B cell (primary cell): Measurements from ENCODE around the gene FAF1. TPM values are rescaled to one million over a fixed set of nuclear protein-coding genes. Genes with fewer than 3 reads are reported as not detected.

Experiments used
- ATAC-seq: fragments of 200-7000 bp; cut with Tn5 transposase; one replicate; pipeline ENCODE4 v1.10.0; 2021; ENCODE audit warnings: low read depth, mild to moderate bottlenecking, moderate number of reproducible peaks, moderate library complexity
- CTCF ChIA-PET: fragments of 350-600 bp; sonication (Branson Sonifier 250); formaldehyde crosslinking; loops from one replicate; lab custom pipeline; 2021; ENCODE audit warnings: antibody characterized with exemption, inconsistent platforms; lab: Charles Lee
- POLR2A ChIA-PET: fragments of 350-600 bp; sonication (Branson Sonifier 250); formaldehyde crosslinking; loops from one replicate; lab custom pipeline; 2021; ENCODE audit warnings: antibody characterized with exemption; lab: Charles Lee
- DNase-seq: peaks from one replicate; pipeline ENCODE4 v3.0.0; 2013
- H2AFZ ChIP-seq: 2 replicates; pipeline ENCODE4 v1.6.1; 2012; ENCODE audit warnings: mild to moderate bottlenecking, low read depth, low read length; ENCODE audit not compliant: insufficient read depth, poor library complexity, severe bottlenecking
- H3K27ac ChIP-seq, 2 donors: 1 replicate in 1 of 2; 2 replicates in 1 of 2; pipeline ENCODE4 v1.5.1; 2012 to 2013; ENCODE audit warnings: low read length in 2 of 2, mild to moderate bottlenecking in 2 of 2, moderate library complexity in 1 of 2
- H3K27me3 ChIP-seq, 4 experiments: fragments of 200-600 bp in 1 of 4; sonication (generic) in 1 of 4; replicated peaks in 1 of 4; 1 replicate in 2 of 4; 2 replicates in 2 of 4; pipeline versions ENCODE4 v1.6.1 to v1.7.0; 2013 to 2016; ENCODE audit warnings: low read length in 3 of 4, mild to moderate bottlenecking in 2 of 4, mixed read lengths in 1 of 4, moderate library complexity in 1 of 4; ENCODE audit not compliant: insufficient read depth in 4 of 4, control insufficient read depth in 3 of 4; ENCODE audit errors: control extremely low read depth in 1 of 4
- H3K36me3 ChIP-seq, 2 experiments: replicated peaks in 1 of 2; 1 replicate in 1 of 2; 2 replicates in 1 of 2; pipeline versions ENCODE4 v1.6.1 to v1.7.1; 2013; ENCODE audit warnings: low read length in 1 of 2; ENCODE audit not compliant: insufficient read depth in 2 of 2, control insufficient read depth in 1 of 2; ENCODE audit errors: control extremely low read depth in 1 of 2, extremely low read depth in 1 of 2
- H3K4me1 ChIP-seq, 2 donors: fragments of 200-600 bp in 1 of 2; sonication (generic) in 1 of 2; 1 replicate in 1 of 2; 2 replicates in 1 of 2; pipeline versions ENCODE4 v1.5.1 to v1.6.1; 2013 to 2017; ENCODE audit warnings: low read length in 2 of 2; ENCODE audit not compliant: control insufficient read depth in 2 of 2, insufficient read depth in 2 of 2
- H3K4me2 ChIP-seq: replicated peaks from 2 replicates; pipeline ENCODE3; 2012; ENCODE audit warnings: mild to moderate bottlenecking, low read depth, low read length; ENCODE audit not compliant: poor library complexity, severe bottlenecking
- H3K4me3 ChIP-seq, 5 experiments: fragments of 200-600 bp in 1 of 5; sonication (generic) in 1 of 5; 1 replicate in 3 of 5; 2 replicates in 2 of 5; pipeline versions ENCODE4 v1.5.1 to v1.7.0; 2011 to 2016; ENCODE audit warnings: low read length in 4 of 5, mild to moderate bottlenecking in 4 of 5, low read depth in 2 of 5, control low read depth in 1 of 5, moderate library complexity in 1 of 5; ENCODE audit not compliant: insufficient read depth in 1 of 5; ENCODE audit errors: control extremely low read depth in 1 of 5, extremely low read depth in 1 of 5
- H3K79me2 ChIP-seq: fragments of 200-600 bp; sonication (generic); one replicate; pipeline ENCODE4 v1.6.0; 2016; ENCODE audit warnings: low read length; ENCODE audit not compliant: control insufficient read depth, insufficient read depth
- H3K9ac ChIP-seq: fragments of 200-600 bp; sonication (generic); 2 replicates; pipeline ENCODE4 v1.6.1; 2017; ENCODE audit warnings: mild to moderate bottlenecking, low read length, moderate library complexity
- H3K9me3 ChIP-seq, 3 donors: one replicate each; pipeline versions ENCODE4 v1.6.1 to v1.7.1; 2013; ENCODE audit warnings: low read length in 2 of 3; ENCODE audit not compliant: control insufficient read depth in 2 of 3, insufficient read depth in 1 of 3; ENCODE audit errors: control extremely low read depth in 1 of 3
- H4K20me1 ChIP-seq: 2 replicates; pipeline ENCODE4 v1.6.0; 2012; ENCODE audit warnings: mild to moderate bottlenecking, low read length; ENCODE audit not compliant: insufficient read depth, control insufficient read depth, poor library complexity, severe bottlenecking
- H3K27ac Mint-ChIP-seq: one replicate; pipeline ENCODE4 v1.8.0; 2021; ENCODE audit warnings: mixed read lengths
- H3K27me3 Mint-ChIP-seq: one replicate; pipeline ENCODE4 v1.8.0; 2021; ENCODE audit warnings: mixed read lengths
- H3K4me1 Mint-ChIP-seq: one replicate; pipeline ENCODE4 v1.8.0; 2021; ENCODE audit warnings: mixed read lengths
- H3K4me3 Mint-ChIP-seq: one replicate; pipeline ENCODE4 v1.8.0; 2021; ENCODE audit warnings: mixed read lengths
- H3K9me3 Mint-ChIP-seq: one replicate; pipeline ENCODE4 v1.8.0; 2022; ENCODE audit warnings: mixed read lengths; ENCODE audit not compliant: insufficient read depth
- EZH2 ChIP-seq: IDR thresholded peaks from 2 replicates; pipeline ENCODE4 v1.6.1; 2012; ENCODE audit warnings: borderline replicate concordance, low read depth, mild to moderate bottlenecking, moderate library complexity, low read length; ENCODE audit not compliant: insufficient read depth, poor library complexity, severe bottlenecking
- WGBS: methylation state at CpG from one replicate; pipeline ENCODE4 v1.1.5; 2013; ENCODE audit warnings: missing lambda C conversion rate; ENCODE audit not compliant: insufficient coverage; 5-methylcytosine and 5-hydroxymethylcytosine counted together
- intact Hi-C: fragments of 100-400 bp; cut with micrococcal nuclease; formaldehyde crosslinking; loops from one replicate; pipeline ENCODE4 v1.10.0; 2022
- polyA plus RNA-seq: library from polyadenylated mRNA; depleted of rRNA; stranded (reverse); fragments of >200 nt; gene quantifications from 2 replicates; pipeline ENCODE4 v1.2.3, GENCODE V29; 2012
- total RNA-seq, 2 donors: library from RNA; stranded (reverse); fragments of 120-200 nt in 1 of 2; gene quantifications; 1 replicate in 1 of 2; 2 replicates in 1 of 2; pipeline versions ENCODE4 v1.2.3 to v1.2.4, GENCODE V29; 2013 to 2022
- TF ChIP-seq, protein P1 (sequence below): fragments of 200-600 bp; IDR thresholded peaks from one replicate; pipeline ENCODE4 v1.8.0; 2022; ENCODE audit warnings: antibody characterized with exemption, mild to moderate bottlenecking

FAF1 gene
- total and polyA plus RNA-seq, 2 donors (not counting 1 experiment from before 2014, with no cell fraction given): 10.1 to 58.4 TPM

DNA sequence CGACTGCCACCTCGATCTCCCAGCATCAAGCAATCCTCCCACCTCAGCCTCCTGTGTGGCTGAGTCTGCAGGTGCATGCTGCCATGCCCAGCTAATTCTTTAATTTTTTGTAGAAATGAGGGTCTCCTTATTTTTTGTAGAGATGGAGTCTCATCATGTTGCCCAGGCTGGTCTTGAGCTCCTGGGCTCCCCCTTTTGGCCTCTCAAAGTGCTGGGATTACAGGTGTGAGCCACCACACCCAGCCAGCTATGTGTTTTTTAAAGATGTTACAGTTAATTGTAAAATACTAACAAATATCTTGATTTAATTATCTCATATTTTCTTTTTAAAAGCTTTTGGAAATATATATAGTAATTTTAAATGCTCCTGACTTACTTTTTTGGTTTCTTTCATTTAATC, 355.5 kb downstream of the FAF1 start:
- H3K4me3 Mint-ChIP-seq: no peak overlapping the region
- no CpG with 5 or more reads among the region's 2 CpGs for WGBS
- H3K27me3 ChIP-seq: no peaks in the 10 kb centered on the region
- no peak overlapping the region for H3K9ac ChIP-seq
- no peaks in the 10 kb centered on the region for H3K36me3 ChIP-seq
- H3K4me1 Mint-ChIP-seq: no peaks in the 10 kb centered on the region
- H3K27me3 Mint-ChIP-seq: no peaks in the 10 kb centered on the region
- no peak for ATAC-seq
- no peak for DNase-seq
- no peaks in the 10 kb centered on the region for H3K9me3 ChIP-seq
- no peak overlapping the region for H2AFZ ChIP-seq
- no peak overlapping the region for H3K4me3 ChIP-seq
- no peaks in the 10 kb centered on the region for H4K20me1 ChIP-seq
- H3K4me1 ChIP-seq: no peaks in the 10 kb centered on the region
- H3K27ac Mint-ChIP-seq: no peak overlapping the region
- H3K9me3 Mint-ChIP-seq: no peaks in the 10 kb centered on the region
- H3K79me2 ChIP-seq: no peaks in the 10 kb centered on the region
- no peak for TF ChIP-seq EZH2
- TF ChIP-seq, protein P1, sequence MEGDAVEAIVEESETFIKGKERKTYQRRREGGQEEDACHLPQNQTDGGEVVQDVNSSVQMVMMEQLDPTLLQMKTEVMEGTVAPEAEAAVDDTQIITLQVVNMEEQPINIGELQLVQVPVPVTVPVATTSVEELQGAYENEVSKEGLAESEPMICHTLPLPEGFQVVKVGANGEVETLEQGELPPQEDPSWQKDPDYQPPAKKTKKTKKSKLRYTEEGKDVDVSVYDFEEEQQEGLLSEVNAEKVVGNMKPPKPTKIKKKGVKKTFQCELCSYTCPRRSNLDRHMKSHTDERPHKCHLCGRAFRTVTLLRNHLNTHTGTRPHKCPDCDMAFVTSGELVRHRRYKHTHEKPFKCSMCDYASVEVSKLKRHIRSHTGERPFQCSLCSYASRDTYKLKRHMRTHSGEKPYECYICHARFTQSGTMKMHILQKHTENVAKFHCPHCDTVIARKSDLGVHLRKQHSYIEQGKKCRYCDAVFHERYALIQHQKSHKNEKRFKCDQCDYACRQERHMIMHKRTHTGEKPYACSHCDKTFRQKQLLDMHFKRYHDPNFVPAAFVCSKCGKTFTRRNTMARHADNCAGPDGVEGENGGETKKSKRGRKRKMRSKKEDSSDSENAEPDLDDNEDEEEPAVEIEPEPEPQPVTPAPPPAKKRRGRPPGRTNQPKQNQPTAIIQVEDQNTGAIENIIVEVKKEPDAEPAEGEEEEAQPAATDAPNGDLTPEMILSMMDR: no peak
- ChIA-PET CTCF (no interaction called here), POLR2A (no interaction called here)
- no peak overlapping the region for H3K4me2 ChIP-seq
- intact Hi-C loops: no loop called here
- no peak overlapping the region for H3K27ac ChIP-seq

DNA sequence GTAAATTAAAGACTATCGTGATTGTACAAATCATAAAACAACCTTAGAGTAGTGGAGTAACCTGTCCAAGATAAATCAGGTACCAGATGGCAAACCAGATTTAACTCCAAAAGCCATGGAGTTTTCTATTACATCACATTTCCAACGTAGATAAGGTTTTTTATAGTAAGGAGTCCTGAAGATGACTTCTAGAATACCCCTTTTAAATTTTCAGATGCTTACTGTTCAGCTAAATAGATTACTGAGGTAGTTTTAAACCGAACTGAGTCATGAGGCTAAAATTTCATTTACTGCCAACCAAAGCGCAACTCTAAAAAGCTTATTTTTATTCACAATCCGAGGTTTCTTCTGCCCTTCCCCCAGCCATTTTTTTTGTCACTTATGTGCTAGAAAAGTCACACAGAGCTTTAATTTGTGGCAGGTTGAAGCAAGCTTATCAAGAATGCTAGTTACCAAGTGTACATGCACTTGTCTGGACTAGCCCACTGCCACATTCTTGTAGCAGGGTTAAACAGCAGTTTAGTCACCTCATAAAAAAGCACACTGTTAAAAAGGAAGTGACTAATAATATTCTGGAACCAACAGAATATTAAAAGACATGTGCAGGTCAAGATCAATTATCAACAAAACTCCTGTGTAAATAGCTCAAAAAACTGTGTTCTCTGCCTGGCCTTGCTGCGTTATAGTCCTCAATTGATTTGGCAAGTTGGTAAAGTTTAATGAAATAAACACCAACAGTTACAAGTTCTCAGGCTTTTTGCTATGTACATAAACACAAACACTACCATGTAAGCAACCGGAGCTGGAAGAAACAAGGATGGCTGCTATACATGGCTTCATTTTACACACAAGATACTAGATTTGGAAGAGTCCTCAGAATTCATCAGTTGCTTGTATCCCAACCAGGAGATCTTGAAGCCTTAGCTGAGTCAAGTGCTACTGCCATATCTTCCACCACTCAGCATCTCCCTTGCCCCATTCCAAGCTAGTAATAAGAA, 356.5 kb downstream of the FAF1 start:
- Histone ChIP-seq H3K4me2 (no peak overlapping the region), H3K9ac (no peak overlapping the region), H3K9me3 (no peaks in the 10 kb centered on the region), H3K27me3 (no peaks in the 10 kb centered on the region), H3K27ac (no peak overlapping the region), H3K4me3 (no peak overlapping the region), H3K79me2 (no peaks in the 10 kb centered on the region), H3K36me3 (no peaks in the 10 kb centered on the region), H3K4me1 (no peaks in the 10 kb centered on the region), H2AFZ (no peak overlapping the region), H4K20me1 (no peaks in the 10 kb centered on the region)
- 100% methylated on average over 1 of the region's 7 CpGs for WGBS
- Mint-ChIP-seq H3K27ac (no peak overlapping the region), H3K27me3 (no peaks in the 10 kb centered on the region), H3K4me1 (no peaks in the 10 kb centered on the region), H3K4me3 (no peak overlapping the region), H3K9me3 (no peaks in the 10 kb centered on the region)
- POLR2A ChIA-PET: no interaction called here
- ATAC-seq (no peak), DNase-seq (no peak)
- intact Hi-C loops: no loop called here
- TF ChIP-seq EZH2: no peak
- TF ChIP-seq, protein P1: no peak
- CTCF ChIA-PET: interaction anchor here (0.6 kb wide), 1 partner anchor 256 kb away, joined by 6 read pairs; no protein-coding TSS in a partner anchor
